HG02870 (cell line): ENCODE data around the gene SPR.

Experiments
- ATAC-seq: cut with Tn5 transposase; IDR thresholded peaks from one replicate; pipeline ENCODE4 v1.9.1; 2021; ENCODE audit warnings: mild to moderate bottlenecking, moderate library complexity; ENCODE audit not compliant: unreplicated experiment

SPR gene

DNA sequence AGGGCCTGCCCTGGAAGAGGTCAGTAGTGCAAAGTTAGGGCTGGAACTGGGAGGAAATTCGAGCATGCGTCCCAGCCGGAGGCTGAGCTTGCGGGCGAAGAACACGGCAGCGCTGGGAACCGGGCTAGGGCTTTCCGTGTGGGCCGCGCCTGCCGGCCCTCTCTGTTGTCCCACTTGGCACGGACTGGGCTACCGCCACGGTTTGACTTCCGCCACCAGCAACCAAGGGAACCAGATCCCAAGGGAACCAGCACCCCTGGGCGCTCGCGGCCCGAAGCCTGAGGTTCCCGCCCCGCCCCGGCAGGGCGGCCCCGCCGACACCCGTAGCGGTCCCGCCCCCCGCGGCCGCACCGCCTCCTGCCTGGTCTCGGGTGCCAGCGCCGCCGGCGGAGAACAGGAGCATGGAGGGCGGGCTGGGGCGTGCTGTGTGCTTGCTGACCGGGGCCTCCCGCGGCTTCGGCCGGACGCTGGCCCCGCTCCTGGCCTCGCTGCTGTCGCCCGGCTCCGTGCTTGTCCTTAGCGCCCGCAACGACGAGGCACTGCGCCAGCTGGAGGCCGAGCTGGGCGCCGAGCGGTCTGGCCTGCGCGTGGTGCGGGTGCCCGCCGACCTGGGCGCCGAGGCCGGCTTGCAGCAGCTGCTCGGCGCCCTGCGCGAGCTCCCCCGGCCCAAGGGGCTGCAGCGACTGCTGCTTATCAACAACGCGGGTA, at the start of gene SPR:
Gene SPR (plus strand): TSS at position 377 of the 708 bp plus-strand sequence. CDS start 25 bp downstream, at position 402.
- ATAC-seq, result peak; percentile 83

DNA sequence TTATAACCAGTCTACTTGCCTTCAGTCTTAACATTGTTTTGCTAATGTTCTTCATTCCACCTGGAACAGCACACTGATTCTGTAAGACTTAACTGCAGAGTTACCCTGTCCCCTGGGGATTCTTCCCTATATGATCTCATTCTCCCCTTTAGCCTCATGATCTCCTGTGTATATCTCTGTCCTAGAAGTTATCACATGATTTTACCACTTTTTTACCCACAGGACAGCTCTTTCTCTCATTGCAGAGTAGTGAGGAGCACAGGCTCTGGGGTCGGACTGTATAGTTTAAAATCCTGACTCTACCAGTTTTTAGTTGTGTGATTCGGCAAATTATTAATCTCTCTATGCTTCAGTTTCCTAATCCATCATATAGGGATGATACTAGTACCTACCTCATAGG, 47.1 kb upstream of the SPR start:
- no peak for ATAC-seq

DNA sequence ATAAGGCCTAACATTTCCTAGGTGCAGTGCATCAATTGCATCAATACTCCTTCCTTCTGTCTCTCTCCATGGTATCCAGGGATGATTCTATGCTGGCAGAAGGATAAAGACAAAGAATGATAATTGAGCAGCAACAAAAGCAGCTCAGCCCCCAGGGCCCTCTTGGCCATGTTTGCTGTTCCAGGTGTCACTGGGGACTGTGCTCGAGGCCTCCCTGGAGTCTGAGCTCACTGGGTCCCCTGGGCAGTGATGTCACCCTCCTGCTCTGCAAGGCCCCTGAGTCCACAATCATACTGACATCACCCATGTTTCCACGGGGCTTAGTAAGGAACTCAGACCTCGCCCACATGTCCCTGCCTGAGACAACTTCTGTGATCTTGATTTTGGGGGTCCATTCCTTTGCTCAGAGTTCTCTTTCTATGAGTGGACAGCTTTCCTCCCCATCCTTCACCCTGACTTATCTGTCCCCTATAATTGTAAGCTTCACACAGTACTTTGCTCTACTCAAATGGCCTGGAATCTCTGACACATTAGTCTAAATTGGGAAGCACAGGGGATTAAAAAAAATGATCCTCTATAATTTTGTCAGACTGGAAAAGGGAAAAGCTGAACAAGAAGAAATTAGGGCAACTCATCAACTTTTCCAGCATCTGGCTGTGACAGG, 45.6 kb upstream of the SPR start:
- ATAC-seq, result no peak

DNA sequence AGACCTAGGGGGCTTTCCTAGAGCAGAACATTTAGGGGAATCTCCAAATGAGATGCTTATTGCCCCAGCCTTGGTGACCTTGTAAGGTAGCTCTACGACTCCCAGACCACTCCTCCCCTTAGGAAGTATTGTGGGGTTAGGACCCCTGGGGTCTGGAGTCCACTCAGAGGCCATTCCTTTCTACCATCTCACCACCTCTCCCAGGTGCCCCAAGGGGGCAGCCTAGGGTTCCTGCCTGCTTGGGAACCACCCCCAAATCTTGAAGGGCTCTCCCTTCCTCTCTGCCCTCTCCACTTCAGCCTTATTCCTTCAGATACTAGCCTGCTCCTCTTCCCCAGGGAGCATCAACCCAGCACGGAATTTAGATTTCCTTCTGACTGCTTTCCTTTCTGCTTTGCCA, 43.9 kb upstream of the SPR start:
- ATAC-seq, result no peak

DNA sequence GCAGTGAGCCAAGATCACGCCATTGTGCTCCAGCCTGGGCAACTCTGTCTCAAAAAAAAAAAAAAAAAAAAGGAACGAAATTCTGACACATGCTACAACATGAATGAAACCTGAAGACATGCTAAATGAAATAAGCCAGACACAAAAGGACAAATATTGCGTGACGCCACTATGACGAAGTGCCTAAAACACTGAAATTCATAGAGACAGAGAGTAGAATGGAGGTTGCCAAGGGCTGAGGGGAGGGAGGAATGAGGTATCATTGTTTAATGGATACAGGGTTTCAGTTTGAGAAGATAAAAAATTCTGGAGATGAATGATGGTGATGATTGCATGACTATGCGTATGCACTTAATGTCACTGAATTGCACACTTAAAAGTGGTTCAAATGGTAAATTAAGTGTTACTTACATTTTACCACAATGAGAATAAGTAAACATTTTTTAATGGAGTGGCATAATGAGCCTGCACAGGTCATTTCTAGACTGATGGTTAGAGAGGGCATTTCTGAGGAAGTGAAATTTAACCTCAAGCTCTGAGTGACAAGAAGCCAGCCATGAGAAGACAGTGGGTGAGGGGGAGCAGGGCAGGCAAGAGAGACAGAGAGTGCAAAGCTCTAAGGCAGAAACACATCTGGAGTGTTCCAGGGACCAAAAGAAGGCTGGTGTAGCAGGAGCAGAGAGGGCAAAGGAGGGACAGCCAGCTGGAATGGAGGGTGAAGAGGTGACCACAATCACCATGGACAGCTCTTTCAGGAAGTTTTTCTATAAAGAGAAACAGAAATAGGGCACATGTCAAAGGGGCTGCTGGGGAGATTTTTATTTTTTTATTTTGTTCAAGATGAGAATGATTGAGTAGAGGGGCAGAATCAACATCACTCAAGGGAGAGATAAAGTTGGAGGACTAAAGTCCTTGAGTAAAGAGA, 40.8 kb upstream of the SPR start:
- ATAC-seq, result peak; percentile 95

DNA sequence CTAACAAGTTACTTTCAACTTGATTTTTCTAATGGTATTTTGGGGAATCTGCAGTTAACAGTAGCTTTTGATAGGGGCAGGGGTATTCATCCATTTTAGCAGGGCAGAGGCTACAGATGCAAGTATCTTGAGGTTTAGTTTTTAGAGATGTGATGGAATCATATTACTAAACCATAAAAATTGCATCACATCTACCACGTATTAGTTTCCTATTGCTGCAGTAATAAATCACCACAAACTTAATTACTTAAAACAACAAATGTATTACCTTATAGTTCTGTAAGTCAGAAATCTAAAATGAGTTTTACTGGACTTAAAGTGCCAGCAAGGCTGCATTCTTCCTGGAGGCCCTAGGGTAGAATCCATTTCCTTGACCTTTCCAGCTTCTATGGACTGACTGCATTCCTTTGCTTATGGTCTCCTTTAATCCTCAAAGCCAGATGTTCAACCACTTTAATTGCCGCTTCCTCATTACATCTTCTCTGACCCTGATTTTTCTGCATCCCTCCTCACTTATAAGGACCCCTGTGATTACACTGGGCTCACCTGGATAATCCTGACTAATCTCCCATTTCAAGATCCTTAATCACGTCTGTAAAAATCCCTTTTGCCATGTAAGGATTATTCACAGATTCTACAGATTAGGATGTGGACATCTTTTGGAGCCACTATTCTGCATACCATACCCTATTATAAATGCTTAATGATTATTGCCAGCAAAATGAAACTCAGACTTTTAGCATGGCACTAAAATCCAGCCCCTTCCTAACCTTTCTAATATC, 39.5 kb upstream of the SPR start:
- no peak for ATAC-seq

DNA sequence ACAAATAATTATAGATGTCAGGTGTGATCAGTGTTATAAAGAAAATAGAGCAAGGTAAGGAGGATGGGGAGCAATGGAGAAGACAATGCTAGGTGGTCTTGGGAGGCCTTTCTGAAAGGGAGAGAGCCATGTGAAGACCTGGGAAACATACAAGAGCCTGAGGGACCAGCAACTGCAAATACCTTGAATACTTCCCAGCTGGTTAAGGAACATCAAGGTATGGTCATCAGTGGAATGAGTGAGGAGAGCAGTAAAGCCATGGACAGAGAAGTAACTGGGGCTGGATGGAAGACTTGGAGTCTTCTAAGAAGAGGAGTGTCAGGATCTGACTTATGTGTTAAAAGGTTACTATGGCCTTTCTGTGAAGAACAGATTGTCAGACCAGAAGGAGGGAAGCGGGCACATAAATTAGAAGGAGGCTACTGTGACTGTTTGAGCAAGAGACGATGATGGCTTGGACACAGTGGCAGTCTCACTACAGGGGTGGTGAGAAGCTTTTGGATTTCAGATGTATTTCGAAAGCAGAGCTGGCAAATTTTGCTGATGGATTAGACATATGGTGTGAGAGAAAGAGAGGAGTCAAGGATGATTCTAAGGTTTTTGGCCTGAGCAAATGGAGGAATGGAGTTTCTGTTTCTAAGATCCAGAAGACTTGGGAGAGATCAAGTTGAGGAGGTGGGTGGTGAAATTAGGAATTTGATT, 38.6 kb upstream of the SPR start:
- ATAC-seq, result no peak

DNA sequence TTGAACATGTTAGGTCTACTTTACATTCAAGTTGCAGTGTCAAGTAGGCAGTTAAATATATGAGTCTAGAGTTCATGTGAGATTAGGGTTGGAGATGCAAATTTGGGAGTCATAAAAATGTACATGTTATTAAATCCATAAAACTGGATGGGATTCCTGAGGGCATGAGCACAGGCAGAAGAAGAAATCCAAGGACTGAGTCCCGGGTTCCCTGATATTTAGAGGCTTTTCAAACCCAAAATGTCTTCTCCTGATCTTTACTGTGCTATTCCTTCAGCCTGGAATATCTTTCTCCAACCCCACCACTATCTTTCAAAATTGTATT, 38.1 kb upstream of the SPR start:
- no peak for ATAC-seq

DNA sequence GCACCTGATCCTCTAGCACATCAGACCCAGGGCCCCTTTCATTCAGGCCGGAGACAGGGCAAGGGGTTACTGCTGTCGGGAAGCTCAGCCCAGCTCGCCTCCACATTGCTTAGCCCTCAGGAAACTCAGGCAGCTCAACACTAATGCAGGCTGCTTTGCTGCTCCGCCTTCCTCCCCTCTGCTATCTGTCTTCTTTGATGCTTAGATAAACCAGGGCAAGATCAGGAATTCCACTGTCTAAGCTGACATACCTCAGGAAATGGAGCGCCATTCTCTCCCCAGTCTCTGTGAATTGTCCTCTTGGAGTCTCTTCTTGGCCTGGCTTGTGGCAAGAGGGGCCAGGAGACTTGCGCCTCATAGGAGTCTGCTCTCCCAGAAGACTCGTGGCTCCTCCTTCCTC, 35.9 kb upstream of the SPR start:
- no peak for ATAC-seq

DNA sequence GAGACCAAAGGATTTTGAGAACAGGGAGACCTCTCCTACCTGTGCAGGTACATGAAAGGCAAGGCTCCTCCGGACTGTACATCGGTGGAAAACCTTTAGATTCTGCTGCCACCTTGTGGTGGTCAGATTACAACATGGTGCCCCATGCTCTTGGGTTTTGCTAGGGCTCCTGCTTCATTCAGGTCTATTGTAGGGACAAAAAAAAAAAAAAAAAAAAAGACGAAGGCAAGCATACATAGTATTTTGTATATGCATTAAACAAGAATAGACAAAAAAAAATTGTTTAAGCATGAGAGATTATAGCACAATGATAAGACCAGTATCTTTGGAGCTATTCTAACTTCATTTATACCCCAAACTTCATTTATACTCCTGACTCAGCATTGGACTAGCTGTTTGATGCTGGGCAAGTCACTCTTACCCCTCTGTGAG, 27.4 kb upstream of the SPR start:
- peak; percentile 47 for ATAC-seq

DNA sequence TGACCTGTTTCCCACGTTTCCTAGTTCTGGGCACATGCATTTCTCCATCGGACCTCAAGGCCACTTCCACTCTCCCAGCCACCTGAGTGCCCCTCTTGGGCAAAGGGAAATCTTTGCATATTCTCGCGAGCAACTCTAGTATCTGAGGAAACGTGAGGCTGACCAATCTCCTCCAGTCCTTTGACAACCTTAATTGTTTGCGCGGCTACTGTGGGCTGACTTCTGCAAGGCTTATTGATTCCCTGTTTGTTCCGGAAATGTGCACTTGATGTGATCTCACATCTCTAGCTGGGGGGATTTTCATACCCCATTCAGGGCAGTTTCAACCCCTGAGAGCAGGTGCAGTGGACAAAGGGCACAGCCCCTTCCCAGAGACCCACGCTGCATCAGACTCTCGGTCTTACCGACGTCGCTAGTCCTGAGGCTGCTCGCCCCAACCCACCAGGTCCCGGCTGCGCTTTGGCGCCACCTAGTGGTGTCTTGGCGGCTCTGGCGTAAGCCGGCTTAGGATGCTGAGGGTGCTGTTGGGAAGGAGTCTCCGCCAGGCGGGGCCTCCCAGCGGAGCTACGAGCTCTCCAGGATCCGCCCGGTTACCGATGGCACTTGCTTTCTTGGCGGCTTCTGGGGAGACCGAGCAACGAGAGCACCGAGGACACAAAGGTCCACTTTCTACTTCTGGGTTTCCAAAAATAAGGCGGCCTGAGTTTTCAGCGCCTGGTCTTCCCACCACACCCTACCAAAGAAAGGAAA, 24.8 kb upstream of the SPR start:
- ATAC-seq, result peak; percentile 83

DNA sequence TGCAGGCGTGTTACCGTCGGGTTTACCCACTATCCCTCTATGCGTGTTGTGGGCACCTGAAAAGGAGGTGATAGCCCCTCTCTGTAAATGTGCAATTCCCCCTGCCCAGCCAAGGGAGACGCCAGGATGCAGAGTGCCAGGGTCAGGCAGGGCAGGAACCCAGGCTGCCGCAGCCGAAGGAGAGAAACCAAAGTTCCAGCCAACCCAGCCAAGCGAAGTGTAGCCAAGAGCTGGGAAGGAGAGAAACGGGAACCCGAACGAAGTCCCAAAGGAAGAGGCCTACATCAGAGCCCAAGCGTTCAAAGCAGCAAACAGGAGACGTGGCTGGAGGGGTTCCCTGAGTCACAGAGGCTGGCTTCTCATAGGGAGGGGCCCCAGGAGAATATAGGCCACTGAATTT, 24.2 kb upstream of the SPR start:
- no peak for ATAC-seq

DNA sequence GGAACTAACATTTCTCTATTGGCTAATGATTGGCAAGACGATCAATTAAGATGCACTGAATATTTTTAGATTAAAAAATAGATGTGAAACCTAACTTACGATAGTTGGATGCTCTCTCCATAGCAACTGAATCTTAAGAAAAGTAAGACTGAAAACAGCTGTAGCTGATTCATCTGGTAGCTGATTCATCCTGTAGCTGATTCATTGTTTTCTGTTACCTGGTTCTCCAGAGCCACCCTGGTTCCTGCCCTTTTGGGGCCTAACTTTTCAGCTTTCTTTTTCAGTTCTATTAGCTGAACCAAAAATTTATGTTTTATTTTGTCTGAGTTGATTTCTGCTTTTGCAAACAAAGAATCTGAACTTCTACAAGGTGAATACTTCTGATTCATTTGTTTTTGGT, 22.7 kb upstream of the SPR start:
- peak; percentile 80 for ATAC-seq

DNA sequence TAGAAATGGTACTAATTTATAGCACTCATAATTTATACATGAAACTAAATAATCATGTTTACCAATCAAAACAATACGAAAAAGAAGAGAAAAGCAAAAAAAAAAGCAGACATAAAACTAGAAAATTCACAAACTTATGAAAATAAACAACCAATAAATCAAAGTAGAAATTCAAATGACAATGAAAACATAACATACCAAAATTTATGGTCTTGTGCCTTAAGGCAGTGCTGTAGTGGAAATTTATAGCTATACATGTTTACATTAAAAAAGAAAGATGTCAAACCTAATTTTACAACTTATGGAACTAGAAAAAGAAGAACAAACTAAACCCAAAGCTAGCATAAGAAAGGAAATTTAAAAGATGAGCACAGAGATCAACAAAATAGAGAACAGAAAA, 16.1 kb upstream of the SPR start:
- no peak for ATAC-seq

DNA sequence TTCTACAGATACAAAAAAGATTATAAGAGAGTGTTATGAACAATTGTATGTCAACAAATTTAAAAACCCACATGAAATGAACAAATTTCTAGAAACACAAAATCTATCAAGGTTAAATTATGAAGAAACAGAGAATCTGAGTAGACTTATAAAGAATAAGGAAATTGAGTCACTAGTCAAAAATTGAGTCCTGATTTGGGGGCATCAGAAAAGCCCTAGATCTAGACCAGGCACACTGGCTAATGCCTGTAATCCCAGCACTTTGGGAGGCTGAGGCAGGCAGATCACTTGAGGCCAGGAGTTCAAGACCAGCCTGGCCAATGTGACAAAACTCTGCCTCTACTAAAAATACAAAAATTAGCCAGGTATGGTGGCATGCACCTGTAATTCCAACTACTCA, 15.3 kb upstream of the SPR start:
- ATAC-seq, result no peak

DNA sequence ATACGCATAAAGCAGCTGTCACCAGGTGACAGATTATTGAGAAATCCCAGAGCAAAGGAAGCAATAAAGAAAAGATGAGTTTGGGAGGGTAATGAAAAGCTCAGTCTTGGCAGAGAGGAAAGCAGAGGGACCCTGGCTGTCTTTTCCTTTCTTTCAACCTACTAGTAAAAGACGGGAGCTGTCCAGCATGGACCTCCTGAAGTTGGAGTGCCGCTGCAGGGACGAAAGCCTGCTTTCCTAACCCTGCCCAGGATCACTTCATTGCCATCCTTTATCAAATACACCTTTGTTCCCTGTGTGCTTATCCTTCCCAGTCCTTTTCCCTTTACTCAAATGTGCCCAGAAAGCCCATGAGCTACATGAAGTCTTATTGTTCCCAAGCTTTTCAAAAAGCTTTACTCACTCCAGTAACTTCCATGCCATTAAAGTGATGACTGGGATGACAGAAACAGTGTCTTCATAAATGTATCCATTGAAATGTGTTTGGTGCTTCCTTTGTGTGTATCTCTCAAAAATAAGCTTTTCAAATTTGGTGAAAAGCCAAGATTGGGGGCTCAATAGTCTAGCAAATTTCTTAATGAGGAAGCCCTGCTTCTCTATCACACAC, 3.7 kb upstream of the SPR start:
- no peak for ATAC-seq

DNA sequence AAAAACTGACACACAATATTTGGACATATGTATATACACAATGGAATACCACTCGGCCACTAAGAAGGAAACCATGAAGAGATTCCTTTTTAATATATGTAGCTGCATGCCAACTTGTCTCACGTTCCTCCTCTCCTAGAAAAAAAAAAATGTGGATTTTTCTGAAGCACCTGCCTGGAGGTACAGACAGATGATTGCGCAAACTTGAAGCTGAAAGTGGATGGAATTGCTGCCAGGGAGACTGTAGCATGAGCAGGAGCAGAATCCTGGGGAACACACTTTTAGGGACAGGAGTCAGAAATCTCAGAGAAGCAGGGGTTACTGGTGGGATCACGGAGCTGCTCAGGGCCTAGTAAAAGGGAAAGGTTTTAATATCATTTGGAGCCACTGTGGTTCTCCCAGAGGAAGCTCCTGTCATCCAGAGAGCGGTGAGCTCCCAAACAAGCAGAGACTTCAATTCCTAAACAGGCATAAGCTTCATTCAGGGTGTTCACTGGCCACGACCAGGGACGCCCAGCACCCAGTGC, 640 bp upstream of the SPR start:
- no peak for ATAC-seq

DNA sequence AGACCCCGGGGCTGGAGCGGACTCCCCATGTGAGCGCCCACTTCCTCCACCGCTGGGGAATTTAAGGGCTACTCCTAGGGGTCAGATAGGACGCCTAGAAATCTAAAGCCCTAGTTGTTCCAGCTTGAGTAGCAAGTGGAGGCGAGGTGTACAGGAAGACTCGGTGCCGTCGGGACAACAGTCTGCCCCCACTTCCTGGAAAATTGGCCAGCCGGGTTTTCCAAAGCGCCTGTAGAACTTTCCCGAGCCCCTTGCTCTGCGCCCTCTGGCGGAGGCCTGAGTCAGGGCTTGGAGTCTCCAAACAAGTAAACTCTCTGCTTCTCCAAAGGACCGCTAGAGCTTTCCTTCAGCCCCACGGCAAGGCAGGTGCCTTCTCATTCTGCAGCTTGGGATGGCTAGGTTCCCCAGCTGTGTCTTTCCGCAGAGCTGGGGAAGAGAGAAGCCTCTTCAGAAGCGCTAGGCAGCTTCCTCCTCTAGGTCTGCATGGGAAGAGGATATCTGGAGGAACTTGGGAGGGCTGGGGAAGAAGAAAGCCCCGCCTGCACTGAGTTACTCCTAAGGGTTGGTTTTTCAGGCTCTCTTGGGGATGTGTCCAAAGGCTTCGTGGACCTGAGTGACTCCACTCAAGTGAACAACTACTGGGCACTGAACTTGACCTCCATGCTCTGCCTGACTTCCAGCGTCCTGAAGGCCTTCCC, 681 bp downstream of the SPR start:
- ATAC-seq, result peak; percentile 44
